GM12892 (cell line): ENCODE data around the gene KRTAP13-3.

Experiments used
- POLR2A ChIP-seq: IDR thresholded peaks from 2 replicates; pipeline ENCODE4 v1.6.1; 2011; ENCODE audit warnings: low read depth, low read length, control low read depth
- POLR2AphosphoS5 ChIP-seq: IDR thresholded peaks from 2 replicates; pipeline ENCODE4 v1.6.1; 2011; ENCODE audit warnings: low read depth, low read length, control low read depth
- TAF1 ChIP-seq: IDR thresholded peaks from 2 replicates; pipeline ENCODE4 v1.6.1; 2011; ENCODE audit warnings: low read depth, mild to moderate bottlenecking, control low read depth, low read length, borderline replicate concordance

GRCh38 chr21:30426731-30427130 is 1.0 kb upstream of the KRTAP13-3 start:
- TF ChIP-seq POLR2AphosphoS5 (no peak), POLR2A (no peak), TAF1 (no peak)
